Natural killer cell (primary cell): ENCODE results near the gene RHOBTB3. TPM values are rescaled to one million over a fixed set of nuclear protein-coding genes. Genes with fewer than 3 reads are reported as not detected.

Experiments
- ATAC-seq, 3 donors: fragments of 150-1000 bp in 2 of 3; fragments of 200-7000 bp in 1 of 3; cut with Tn5 transposase; 1 replicate in 1 of 3; 2 replicates in 2 of 3; pipeline ENCODE4 v1.10.0; 2021; ENCODE audit warnings: mild to moderate bottlenecking in 2 of 3, moderate library complexity in 2 of 3
- DNase-seq, 2 donors: peaks; one replicate each; pipeline versions ENCODE4 v3.0.0 to v3.0.0-alpha.2; 2013 to 2021; ENCODE audit warnings: mixed read lengths in 1 of 2
- H3K27ac ChIP-seq: one replicate; pipeline ENCODE4 v1.5.1; 2013; ENCODE audit warnings: mild to moderate bottlenecking, low read length
- H3K27me3 ChIP-seq: one replicate; pipeline ENCODE4 v1.6.1; 2013; ENCODE audit warnings: low read length; ENCODE audit not compliant: control insufficient read depth, insufficient read depth
- H3K36me3 ChIP-seq: one replicate; pipeline ENCODE4 v1.6.1; 2013; ENCODE audit warnings: low read length; ENCODE audit not compliant: control insufficient read depth, insufficient read depth
- H3K4me1 ChIP-seq: one replicate; pipeline ENCODE4 v1.6.1; 2013; ENCODE audit warnings: low read length; ENCODE audit not compliant: control insufficient read depth, insufficient read depth
- H3K4me3 ChIP-seq: one replicate; pipeline ENCODE4 v1.5.1; 2013; ENCODE audit warnings: low read length
- H3K9me3 ChIP-seq: one replicate; pipeline ENCODE4 v1.6.1; 2013; ENCODE audit warnings: low read length; ENCODE audit not compliant: control insufficient read depth, insufficient read depth
- H3K27ac Mint-ChIP-seq, 2 donors: one replicate each; pipeline ENCODE4 v1.8.0; 2022; ENCODE audit warnings: mild to moderate bottlenecking in 2 of 2, mixed read lengths in 2 of 2, moderate library complexity in 1 of 2
- H3K27me3 Mint-ChIP-seq, 2 donors: one replicate each; pipeline ENCODE4 v1.8.0; 2022; ENCODE audit warnings: low read depth in 2 of 2, mixed read lengths in 2 of 2
- H3K36me3 Mint-ChIP-seq: one replicate; pipeline ENCODE4 v1.8.0; 2022; ENCODE audit warnings: mixed read lengths
- H3K4me1 Mint-ChIP-seq, 2 donors: one replicate each; pipeline ENCODE4 v1.8.0; 2022; ENCODE audit warnings: mixed read lengths in 2 of 2
- H3K4me3 Mint-ChIP-seq: one replicate; pipeline ENCODE4 v1.8.0; 2022; ENCODE audit warnings: mild to moderate bottlenecking, moderate library complexity, mixed read lengths
- H3K9me3 Mint-ChIP-seq, 2 donors: one replicate each; pipeline ENCODE4 v1.8.0; 2022; ENCODE audit warnings: mixed read lengths in 2 of 2
- CTCF ChIP-seq: fragments of 200-600 bp; IDR thresholded peaks from one replicate; pipeline ENCODE4 v1.8.0; 2022; ENCODE audit warnings: antibody characterized with exemption
- WGBS: methylation state at CpG from one replicate; pipeline ENCODE4 v1.1.7; 2013; ENCODE audit warnings: missing lambda C conversion rate; ENCODE audit not compliant: insufficient coverage; 5-methylcytosine and 5-hydroxymethylcytosine counted together
- intact Hi-C: fragments of 100-400 bp; cut with micrococcal nuclease; formaldehyde crosslinking; loops from one replicate; pipeline ENCODE4 v1.14.2; 2022
- total RNA-seq, 4 donors: library from RNA; stranded (reverse); fragments of 120-200 nt in 1 of 4; gene quantifications; one replicate each; pipeline versions ENCODE4 v1.2.3 to v1.2.4, GENCODE V29; 2013 to 2022

RHOBTB3 gene
- total RNA-seq, 3 donors from 2014 or later (not counting 1 experiment from before 2014, with no cell fraction given) = 46.5 to 55.1 (median 46.5) TPM

GRCh38 chr5:95806687-95807086 lies 75.6 kb downstream of the RHOBTB3 start:
- peaks cover 46 to 52% of the 10 kb centered on the region in 2 donors for H3K4me1 Mint-ChIP-seq
- no peak overlapping the region for H3K4me3 Mint-ChIP-seq
- H3K36me3 Mint-ChIP-seq = no peaks in the 10 kb centered on the region
- H3K27ac Mint-ChIP-seq = no peak overlapping the region
- Histone ChIP-seq H3K36me3 (no peaks in the 10 kb centered on the region), H3K27me3 (no peaks in the 10 kb centered on the region), H3K27ac (no peak overlapping the region), H3K4me3 (no peak overlapping the region), H3K4me1 (peaks cover 37% of the 10 kb centered on the region), H3K9me3 (no peaks in the 10 kb centered on the region)
- intact Hi-C loops = no loop called here
- ATAC-seq (no peak), DNase-seq (no peak)
- H3K27me3 Mint-ChIP-seq = no peaks in the 10 kb centered on the region
- WGBS = 89% methylated on average over 7 of the region's 7 CpGs
- peaks cover 0 to 3% of the 10 kb centered on the region in 2 donors for H3K9me3 Mint-ChIP-seq
- TF ChIP-seq CTCF = no peak

- peak in 1 of 2 donors; percentile 34 for DNase-seq
Measured at GRCh38 chr5:95808013-95808685, 77.0 kb downstream of the RHOBTB3 start.

GRCh38 chr5:95808686-95809413 lies 77.7 kb downstream of the RHOBTB3 start:
- no peaks in the 10 kb centered on the region for H3K27me3 Mint-ChIP-seq
- Histone ChIP-seq H3K27me3 (no peaks in the 10 kb centered on the region), H3K27ac (peak overlapping the region; percentile 77), H3K36me3 (peaks cover 16% of the 10 kb centered on the region), H3K4me1 (peaks cover 44% of the 10 kb centered on the region), H3K9me3 (no peaks in the 10 kb centered on the region), H3K4me3 (no peak overlapping the region)
- DNase-seq (peak; percentile 60 to 94), ATAC-seq (peak; percentile 99 to 100 (median 100))
- peaks cover 8% of the 10 kb centered on the region for H3K36me3 Mint-ChIP-seq
- H3K4me3 Mint-ChIP-seq = peak overlapping the region; percentile 77
- intact Hi-C loops = loop anchor here (2.0 kb wide), 3 partner anchors 14 to 38 kb away; partner anchors contain the start of gene GLRX
- no peak for TF ChIP-seq CTCF
- 0% methylated on average over 6 of the region's 10 CpGs for WGBS
- H3K27ac Mint-ChIP-seq = peak overlapping the region; percentile 81 to 94
- H3K4me1 Mint-ChIP-seq = peaks cover 56 to 58% of the 10 kb centered on the region in 2 donors
- peaks cover 0 to 3% of the 10 kb centered on the region in 2 donors for H3K9me3 Mint-ChIP-seq

More at GRCh38 chr5:95808013-95808685, 77.0 kb downstream of the RHOBTB3 start:
- no peak for TF ChIP-seq CTCF
- intact Hi-C loops = loop anchor here (2.0 kb wide), 3 partner anchors 15 to 39 kb away; partner anchors contain the start of gene GLRX
- Mint-ChIP-seq H3K4me3 (peak overlapping the region; percentile 77), H3K4me1 (peaks cover 53 to 57% of the 10 kb centered on the region in 2 donors), H3K9me3 (peaks cover 0 to 3% of the 10 kb centered on the region in 2 donors), H3K27ac (peak overlapping the region; percentile 81 to 94), H3K27me3 (no peaks in the 10 kb centered on the region), H3K36me3 (peaks cover under 1% of the 10 kb centered on the region)
- Histone ChIP-seq H3K4me3 (no peak overlapping the region), H3K4me1 (peaks cover 44% of the 10 kb centered on the region), H3K27me3 (no peaks in the 10 kb centered on the region), H3K27ac (peak overlapping the region; percentile 77), H3K9me3 (no peaks in the 10 kb centered on the region), H3K36me3 (peaks cover 9% of the 10 kb centered on the region)
- 46% methylated on average over 6 of the region's 7 CpGs for WGBS
- ATAC-seq = no peak
